HepG2 (cell line): ENCODE data around the gene RTN4RL2. TPM values are rescaled to one million over a fixed set of nuclear protein-coding genes. Genes with fewer than 3 reads are reported as not detected.

Experiments
- ATF7-NPFF ChIP-seq: sonication (generic); formaldehyde crosslinking; IDR thresholded peaks from 2 replicates; pipeline ENCODE4 v1.8.1; 2023; ENCODE audit warnings: mild to moderate bottlenecking, low read depth, missing genetic modification reagents, moderate library complexity
- CHD4 ChIP-seq: fragments of 200-600 bp; sonication (generic); IDR thresholded peaks from 2 replicates; pipeline ENCODE4 v1.7.0; 2017; ENCODE audit warnings: mild to moderate bottlenecking, low read length, borderline replicate concordance
- ETV5 ChIP-seq: IDR thresholded peaks from 2 replicates; pipeline ENCODE4 v1.6.1; 2018; ENCODE audit warnings: missing biosample characterization, missing genetic modification reagents, inconsistent platforms, borderline replicate concordance
- MAFF ChIP-seq: IDR thresholded peaks from 2 replicates; pipeline ENCODE4 v1.6.1; 2011; ENCODE audit warnings: low read depth, low read length, improper control_type of control experiment
- MAFG ChIP-seq: sonication (generic); formaldehyde crosslinking; IDR thresholded peaks from 2 replicates; pipeline ENCODE4 v1.5.1; 2020; ENCODE audit warnings: mild to moderate bottlenecking, missing genetic modification reagents
- MAFK ChIP-seq, 2 experiments: IDR thresholded peaks in 1 of 2; conservative IDR thresholded peaks in 1 of 2; 2 replicates each; pipeline ENCODE4 v1.6.1; 2011; ENCODE audit warnings: improper control_type of control experiment in 2 of 2, low read length in 2 of 2
- POGK ChIP-seq: sonication (generic); formaldehyde crosslinking; conservative IDR thresholded peaks from 2 replicates; pipeline ENCODE4 v1.8.0; 2022; ENCODE audit warnings: mild to moderate bottlenecking, moderate library complexity, missing genetic modification reagents
- RAD21 ChIP-seq: fragments of 450-650 bp; formaldehyde crosslinking; IDR thresholded peaks from 2 replicates; pipeline ENCODE4 v1.5.0; 2020; ENCODE audit warnings: mild to moderate bottlenecking
- SETDB1 ChIP-seq: sonication (generic); formaldehyde crosslinking; IDR thresholded peaks from 2 replicates; pipeline ENCODE4 v1.5.1; 2020; ENCODE audit warnings: missing genetic modification reagents, mild to moderate bottlenecking, borderline replicate concordance
- TCF12 ChIP-seq, 2 experiments: fragments of 450-650 bp in 1 of 2; sonication (generic) in 1 of 2; formaldehyde crosslinking in 1 of 2; IDR thresholded peaks; 2 replicates each; pipeline versions ENCODE4 v1.6.1 to v1.8.0; 2017 to 2022; ENCODE audit warnings: antibody characterized with exemption in 1 of 2, mild to moderate bottlenecking in 1 of 2, missing genetic modification reagents in 1 of 2, moderate library complexity in 1 of 2
- TCF7L2 ChIP-seq: IDR thresholded peaks from 2 replicates; pipeline ENCODE4 v1.6.1; 2011; ENCODE audit warnings: mild to moderate bottlenecking, low read depth, low read length, moderate library complexity
- ZBTB43 ChIP-seq: sonication (generic); formaldehyde crosslinking; conservative IDR thresholded peaks from 2 replicates; pipeline ENCODE4 v1.4.0; 2020; ENCODE audit warnings: missing genetic modification reagents
- ZFP36L2 ChIP-seq: sonication (generic); formaldehyde crosslinking; IDR thresholded peaks from 2 replicates; pipeline ENCODE4 v1.4.0; 2020; ENCODE audit warnings: missing genetic modification reagents
- ZNF446 ChIP-seq: sonication (generic); formaldehyde crosslinking; IDR thresholded peaks from 2 replicates; pipeline ENCODE4 v1.5.0; 2020; ENCODE audit warnings: mild to moderate bottlenecking, missing genetic modification reagents
- ZNF652 ChIP-seq: IDR thresholded peaks from 2 replicates; pipeline ENCODE4 v1.6.1; 2016; ENCODE audit warnings: low read depth, borderline replicate concordance
- ZNF737 ChIP-seq: sonication (generic); formaldehyde crosslinking; IDR thresholded peaks from 2 replicates; pipeline ENCODE4 v1.5.0; 2020; ENCODE audit warnings: missing genetic modification reagents, mild to moderate bottlenecking, borderline replicate concordance
- ZNF75D ChIP-seq: sonication (generic); formaldehyde crosslinking; IDR thresholded peaks from 2 replicates; pipeline ENCODE4 v1.8.1; 2023; ENCODE audit warnings: missing genetic modification reagents, mild to moderate bottlenecking, borderline replicate concordance
- polyA plus RNA-seq, 8 experiments: library from polyadenylated mRNA; depleted of rRNA in 3 of 8; stranded (reverse) in 7 of 8; unstranded in 1 of 8; fragments of >200 nt; fragmentation: Illumina TruSeq in 4 of 8; extraction: Trizol in 4 of 8; gene quantifications; 2 replicates each; pipeline versions ENCODE4 v1.2.1 to v1.2.3, GENCODE V29; 2011 to 2016; ENCODE audit warnings: low read depth in 4 of 8, missing spikeins in 1 of 8, mixed read lengths in 1 of 8; ENCODE audit not compliant: insufficient read depth in 1 of 8
- total RNA-seq, 5 experiments: library from RNA; depleted of rRNA; stranded (reverse); fragments of >200 nt; fragmentation: Illumina TruSeq; extraction: Trizol; gene quantifications; 2 replicates each; pipeline ENCODE4 v1.2.3, GENCODE V29; 2016; ENCODE audit warnings: low read depth in 1 of 5
- TF ChIP-seq, protein P1 (sequence below): IDR thresholded peaks from 2 replicates; pipeline ENCODE4 v1.6.1; 2016; ENCODE audit warnings: missing genetic modification reagents, missing compliant biosample characterization
- TF ChIP-seq, protein P2 (sequence below): sonication (generic); formaldehyde crosslinking; IDR thresholded peaks from 2 replicates; pipeline ENCODE4 v1.4.0; 2020; ENCODE audit warnings: missing genetic modification reagents, borderline replicate concordance
- TF ChIP-seq, protein P3 (sequence below): sonication (generic); formaldehyde crosslinking; conservative IDR thresholded peaks from 2 replicates; pipeline ENCODE4 v1.4.0; 2020; ENCODE audit warnings: mild to moderate bottlenecking, missing genetic modification reagents, moderate library complexity
- TF ChIP-seq, protein P4 (sequence below): sonication (generic); formaldehyde crosslinking; conservative IDR thresholded peaks from 2 replicates; pipeline ENCODE4 v1.4.0; 2020; ENCODE audit warnings: missing genetic modification reagents

RTN4RL2 gene
- total and polyA plus RNA-seq, 2 of the 13 experiments (the other 11 are each of a cell fraction or from before 2014, with no cell fraction given), result 1.3 to 4.3 TPM

GRCh38 chr11:57458060-57458409, 2.3 kb upstream of the RTN4RL2 start (continued):
- TF ChIP-seq TCF12 (IDR thresholded peaks at IDR 0.05) (no peak), TCF12 (CRISPR knock-in tag; IDR thresholded peaks at IDR 0.05) (no peak), POGK (CRISPR knock-in tag) (peak; percentile 57; the same call in 1 of the 2 replicates), RAD21 (CRISPR knock-in tag) (no peak), ATF7-NPFF (CRISPR knock-in tag) (no peak), ZFP36L2 (CRISPR knock-in tag) (no peak), MAFG (CRISPR knock-in tag) (peak; percentile 68; the same call in 1 of the 2 replicates), TCF7L2 (no peak), MAFF (peak; percentile 40; the same call in 1 of the 2 replicates), ZBTB43 (CRISPR knock-in tag) (no peak), CHD4 (peak; percentile 45; the same call in 1 of the 2 replicates), SETDB1 (CRISPR knock-in tag) (no peak), ZNF75D (no peak), ZNF652 (CRISPR knock-in tag) (peak; percentile 13; the same call in 1 of the 2 replicates), ZNF737 (no peak), ZNF446 (CRISPR knock-in tag) (no peak), MAFK (conservative IDR thresholded peaks at IDR 0.05 in 1 of 2, IDR thresholded peaks at IDR 0.05 in 1 of 2; ENCODE audit: low read length in 2 of 2) (peak; percentile 35 to 67), ETV5 (CRISPR knock-in tag) (no peak)
- TF ChIP-seq, protein P1, sequence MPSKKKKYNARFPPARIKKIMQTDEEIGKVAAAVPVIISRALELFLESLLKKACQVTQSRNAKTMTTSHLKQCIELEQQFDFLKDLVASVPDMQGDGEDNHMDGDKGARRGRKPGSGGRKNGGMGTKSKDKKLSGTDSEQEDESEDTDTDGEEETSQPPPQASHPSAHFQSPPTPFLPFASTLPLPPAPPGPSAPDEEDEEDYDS (CRISPR knock-in tag), result no peak
- TF ChIP-seq, protein P2, sequence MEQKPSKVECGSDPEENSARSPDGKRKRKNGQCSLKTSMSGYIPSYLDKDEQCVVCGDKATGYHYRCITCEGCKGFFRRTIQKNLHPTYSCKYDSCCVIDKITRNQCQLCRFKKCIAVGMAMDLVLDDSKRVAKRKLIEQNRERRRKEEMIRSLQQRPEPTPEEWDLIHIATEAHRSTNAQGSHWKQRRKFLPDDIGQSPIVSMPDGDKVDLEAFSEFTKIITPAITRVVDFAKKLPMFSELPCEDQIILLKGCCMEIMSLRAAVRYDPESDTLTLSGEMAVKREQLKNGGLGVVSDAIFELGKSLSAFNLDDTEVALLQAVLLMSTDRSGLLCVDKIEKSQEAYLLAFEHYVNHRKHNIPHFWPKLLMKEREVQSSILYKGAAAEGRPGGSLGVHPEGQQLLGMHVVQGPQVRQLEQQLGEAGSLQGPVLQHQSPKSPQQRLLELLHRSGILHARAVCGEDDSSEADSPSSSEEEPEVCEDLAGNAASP (CRISPR knock-in tag), result no peak
- TF ChIP-seq, protein P3, sequence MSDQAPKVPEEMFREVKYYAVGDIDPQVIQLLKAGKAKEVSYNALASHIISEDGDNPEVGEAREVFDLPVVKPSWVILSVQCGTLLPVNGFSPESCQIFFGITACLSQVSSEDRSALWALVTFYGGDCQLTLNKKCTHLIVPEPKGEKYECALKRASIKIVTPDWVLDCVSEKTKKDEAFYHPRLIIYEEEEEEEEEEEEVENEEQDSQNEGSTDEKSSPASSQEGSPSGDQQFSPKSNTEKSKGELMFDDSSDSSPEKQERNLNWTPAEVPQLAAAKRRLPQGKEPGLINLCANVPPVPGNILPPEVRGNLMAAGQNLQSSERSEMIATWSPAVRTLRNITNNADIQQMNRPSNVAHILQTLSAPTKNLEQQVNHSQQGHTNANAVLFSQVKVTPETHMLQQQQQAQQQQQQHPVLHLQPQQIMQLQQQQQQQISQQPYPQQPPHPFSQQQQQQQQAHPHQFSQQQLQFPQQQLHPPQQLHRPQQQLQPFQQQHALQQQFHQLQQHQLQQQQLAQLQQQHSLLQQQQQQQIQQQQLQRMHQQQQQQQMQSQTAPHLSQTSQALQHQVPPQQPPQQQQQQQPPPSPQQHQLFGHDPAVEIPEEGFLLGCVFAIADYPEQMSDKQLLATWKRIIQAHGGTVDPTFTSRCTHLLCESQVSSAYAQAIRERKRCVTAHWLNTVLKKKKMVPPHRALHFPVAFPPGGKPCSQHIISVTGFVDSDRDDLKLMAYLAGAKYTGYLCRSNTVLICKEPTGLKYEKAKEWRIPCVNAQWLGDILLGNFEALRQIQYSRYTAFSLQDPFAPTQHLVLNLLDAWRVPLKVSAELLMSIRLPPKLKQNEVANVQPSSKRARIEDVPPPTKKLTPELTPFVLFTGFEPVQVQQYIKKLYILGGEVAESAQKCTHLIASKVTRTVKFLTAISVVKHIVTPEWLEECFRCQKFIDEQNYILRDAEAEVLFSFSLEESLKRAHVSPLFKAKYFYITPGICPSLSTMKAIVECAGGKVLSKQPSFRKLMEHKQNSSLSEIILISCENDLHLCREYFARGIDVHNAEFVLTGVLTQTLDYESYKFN (CRISPR knock-in tag), result no peak
- TF ChIP-seq, protein P4, sequence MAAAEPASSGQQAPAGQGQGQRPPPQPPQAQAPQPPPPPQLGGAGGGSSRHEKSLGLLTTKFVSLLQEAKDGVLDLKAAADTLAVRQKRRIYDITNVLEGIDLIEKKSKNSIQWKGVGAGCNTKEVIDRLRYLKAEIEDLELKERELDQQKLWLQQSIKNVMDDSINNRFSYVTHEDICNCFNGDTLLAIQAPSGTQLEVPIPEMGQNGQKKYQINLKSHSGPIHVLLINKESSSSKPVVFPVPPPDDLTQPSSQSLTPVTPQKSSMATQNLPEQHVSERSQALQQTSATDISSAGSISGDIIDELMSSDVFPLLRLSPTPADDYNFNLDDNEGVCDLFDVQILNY (CRISPR knock-in tag), result no peak
